ENCODE data around the gene OTOG. TPM values are rescaled to one million over a fixed set of nuclear protein-coding genes. Genes with fewer than 3 reads are reported as not detected.

The OTOG gene
- total and polyA plus RNA-seq, 4 donors: 0.11 TPM; not detected in 3

GRCh38 chr11:17521106-17521900, 25.8 kb upstream of the OTOG start:
- Histone ChIP-seq H3K27ac (ENCODE audit: low read depth in 1 of 2, low read length in 1 of 2) (no peak overlapping the region), H3K36me3 (ENCODE audit: control insufficient read depth in 4 of 4, insufficient read depth in 4 of 4, low read length in 4 of 4) (no peaks in the 10 kb centered on the region), H3K4me1 (ENCODE audit: control insufficient read depth in 5 of 5, insufficient read depth in 5 of 5, low read length in 5 of 5) (no peaks in the 10 kb centered on the region), H3K9me3 (ENCODE audit: control insufficient read depth in 4 of 4, insufficient read depth in 3 of 4, low read length in 3 of 4) (no peaks in the 10 kb centered on the region), H3K4me3 (no peak overlapping the region), H3K9ac (ENCODE audit: insufficient read depth in 1 of 2, low read length in 2 of 2) (no peak overlapping the region), H3K27me3 (ENCODE audit: control insufficient read depth in 3 of 3, insufficient read depth in 3 of 3, low read length in 2 of 3) (no peaks in the 10 kb centered on the region)
- no peak for ATAC-seq (ENCODE audit: insufficient read depth, low FRiP score)
- TF ChIP-seq CTCF (IDR thresholded peaks at IDR 0.05; ENCODE audit: control extremely low read depth, extremely low read depth): no peak
- DNase-seq: no peak
- WGBS, 2 donors: 85 to 96% methylated on average over 11 of the region's 11 CpGs

GRCh38 chr11:17522655-17523054, 24.4 kb upstream of the OTOG start:
- ATAC-seq (ENCODE audit: insufficient read depth, low FRiP score) (no peak), DNase-seq (no peak)
- TF ChIP-seq CTCF (IDR thresholded peaks at IDR 0.05; ENCODE audit: control extremely low read depth, extremely low read depth): no peak
- Histone ChIP-seq H3K9me3 (ENCODE audit: control insufficient read depth in 4 of 4, insufficient read depth in 3 of 4, low read length in 3 of 4) (no peaks in the 10 kb centered on the region), H3K36me3 (ENCODE audit: control insufficient read depth in 4 of 4, insufficient read depth in 4 of 4, low read length in 4 of 4) (no peaks in the 10 kb centered on the region), H3K9ac (ENCODE audit: insufficient read depth in 1 of 2, low read length in 2 of 2) (no peak overlapping the region), H3K27ac (ENCODE audit: low read depth in 1 of 2, low read length in 1 of 2) (no peak overlapping the region), H3K27me3 (ENCODE audit: control insufficient read depth in 3 of 3, insufficient read depth in 3 of 3, low read length in 2 of 3) (no peaks in the 10 kb centered on the region), H3K4me3 (no peak overlapping the region), H3K4me1 (ENCODE audit: control insufficient read depth in 5 of 5, insufficient read depth in 5 of 5, low read length in 5 of 5) (no peaks in the 10 kb centered on the region)
- 84 to 85% methylated on average over 17 of the region's 17 CpGs for WGBS, 2 donors

GRCh38 chr11:17524221-17524620, 22.8 kb upstream of the OTOG start:
- ATAC-seq (ENCODE audit: insufficient read depth, low FRiP score) (no peak), DNase-seq (no peak)
- no peak overlapping the region for H3K27ac ChIP-seq (ENCODE audit: low read depth in 1 of 2, low read length in 1 of 2)

More at GRCh38 chr11:17524221-17524620, 22.8 kb upstream of the OTOG start:
- Histone ChIP-seq H3K9me3 (ENCODE audit: control insufficient read depth in 4 of 4, insufficient read depth in 3 of 4, low read length in 3 of 4) (no peaks in the 10 kb centered on the region), H3K9ac (ENCODE audit: insufficient read depth in 1 of 2, low read length in 2 of 2) (no peak overlapping the region), H3K4me3 (no peak overlapping the region), H3K27me3 (ENCODE audit: control insufficient read depth in 3 of 3, insufficient read depth in 3 of 3, low read length in 2 of 3) (no peaks in the 10 kb centered on the region), H3K4me1 (ENCODE audit: control insufficient read depth in 5 of 5, insufficient read depth in 5 of 5, low read length in 5 of 5) (no peaks in the 10 kb centered on the region), H3K36me3 (ENCODE audit: control insufficient read depth in 4 of 4, insufficient read depth in 4 of 4, low read length in 4 of 4) (no peaks in the 10 kb centered on the region)
- 93 to 95% methylated on average over 9 of the region's 9 CpGs for WGBS, 2 donors
- no peak for TF ChIP-seq CTCF (IDR thresholded peaks at IDR 0.05; ENCODE audit: control extremely low read depth, extremely low read depth)
